Measurements from ENCODE around the gene PTGER1.
A peak's percentile ranks its signal among the peaks of the same experiment; 100 is the strongest.
"Not testable (repeated sequence)": the region's sequence is repeated elsewhere in the genome, so short reads cannot be mapped to it uniquely, and the experiment has no call there.

PTGER1 gene, protein sequence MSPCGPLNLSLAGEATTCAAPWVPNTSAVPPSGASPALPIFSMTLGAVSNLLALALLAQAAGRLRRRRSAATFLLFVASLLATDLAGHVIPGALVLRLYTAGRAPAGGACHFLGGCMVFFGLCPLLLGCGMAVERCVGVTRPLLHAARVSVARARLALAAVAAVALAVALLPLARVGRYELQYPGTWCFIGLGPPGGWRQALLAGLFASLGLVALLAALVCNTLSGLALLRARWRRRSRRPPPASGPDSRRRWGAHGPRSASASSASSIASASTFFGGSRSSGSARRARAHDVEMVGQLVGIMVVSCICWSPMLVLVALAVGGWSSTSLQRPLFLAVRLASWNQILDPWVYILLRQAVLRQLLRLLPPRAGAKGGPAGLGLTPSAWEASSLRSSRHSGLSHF

DNA sequence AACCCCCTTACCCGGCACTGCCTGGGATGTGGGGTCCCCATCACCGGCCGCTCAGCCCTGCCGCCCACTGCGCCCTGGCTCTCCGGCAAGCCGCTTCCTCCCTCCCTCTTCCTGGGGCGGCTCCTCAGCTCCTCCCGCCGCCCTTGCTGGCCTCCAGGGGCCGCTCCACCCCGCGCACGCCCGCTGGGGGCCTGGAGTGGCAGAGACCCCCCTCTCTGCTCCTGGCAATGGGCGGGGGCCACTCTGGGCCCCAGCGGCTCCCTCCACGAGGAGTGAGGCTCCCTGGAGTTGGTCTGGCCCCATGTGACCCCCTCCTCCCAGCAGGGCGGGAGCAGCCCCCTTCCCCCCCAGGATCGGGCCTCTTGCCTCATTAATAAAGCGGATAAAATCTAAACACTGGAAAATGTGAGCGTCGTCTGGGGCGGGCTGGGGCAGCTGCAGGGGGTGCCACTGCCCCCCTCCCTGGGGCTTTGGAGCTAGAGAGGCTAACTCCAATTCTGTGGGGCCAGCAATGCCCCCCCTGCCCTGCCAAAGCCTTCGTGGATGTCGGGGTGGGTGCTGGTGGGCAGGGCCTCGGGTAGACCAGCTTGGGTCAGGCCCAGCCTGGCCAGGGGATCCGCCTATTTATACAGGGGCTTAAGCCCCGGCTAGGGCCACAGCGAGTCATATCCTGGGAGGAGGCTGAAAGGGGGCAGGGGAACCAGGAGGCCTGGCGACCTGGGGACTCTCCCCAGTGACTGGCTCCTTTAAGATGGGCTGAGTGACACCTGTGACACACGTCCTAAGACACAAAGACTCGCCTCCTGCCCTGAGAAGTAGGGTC is at the start of gene PTGER1:
PTGER1 (minus strand) TSS at position 104 of the 823 bp plus-strand sequence. CDS start 1,034 bp downstream, outside the sequence.
- peak; percentile 62 for DNase-seq

DNA sequence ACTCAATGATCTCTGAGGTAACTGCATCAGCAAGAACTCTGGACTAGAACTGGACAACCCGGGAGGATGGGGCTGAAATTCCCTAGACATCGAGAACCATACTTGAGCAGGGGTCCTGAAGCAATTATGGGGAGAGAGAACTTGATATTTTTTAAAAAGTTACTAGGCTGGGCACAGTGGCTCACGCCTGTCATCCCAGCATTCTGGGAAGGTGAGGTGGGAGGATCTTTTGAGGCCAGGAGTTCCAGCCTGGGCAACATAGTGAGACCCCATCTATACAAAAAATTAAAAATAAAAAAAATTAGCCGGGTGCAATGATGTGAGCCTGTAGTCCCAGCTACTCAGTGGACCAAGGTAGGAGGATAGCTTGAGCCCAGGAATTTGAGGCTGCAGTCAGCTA is 45.4 kb upstream of the PTGER1 start:
- DNase-seq = no peak

DNA sequence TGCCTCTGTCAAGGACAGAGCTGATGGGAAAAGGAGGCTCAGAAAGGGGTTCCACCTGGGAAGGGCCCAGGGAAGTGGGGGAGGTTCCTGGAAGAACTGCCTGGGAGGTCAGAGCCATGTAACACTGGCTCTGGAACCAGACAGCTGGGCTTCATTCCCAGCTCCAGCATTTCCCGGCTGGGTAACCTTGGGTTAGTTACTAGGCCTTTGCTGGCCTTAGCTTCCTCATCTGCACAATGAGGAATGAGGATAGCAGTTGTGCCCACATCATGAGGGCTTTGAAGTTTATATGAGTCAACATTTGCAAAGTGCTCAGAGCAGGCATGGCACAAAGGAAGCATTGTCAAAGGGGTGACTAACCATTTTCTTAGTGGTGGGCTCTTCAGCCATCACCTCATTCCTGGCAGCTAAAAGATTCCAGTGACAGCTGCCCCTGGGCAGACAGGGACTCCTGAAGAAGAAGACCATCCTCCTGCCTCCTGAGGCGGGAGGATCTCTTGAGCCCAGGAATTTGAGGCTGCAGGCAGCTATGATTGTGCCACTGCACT is 44.8 kb upstream of the PTGER1 start:
- DNase-seq = no peak

DNA sequence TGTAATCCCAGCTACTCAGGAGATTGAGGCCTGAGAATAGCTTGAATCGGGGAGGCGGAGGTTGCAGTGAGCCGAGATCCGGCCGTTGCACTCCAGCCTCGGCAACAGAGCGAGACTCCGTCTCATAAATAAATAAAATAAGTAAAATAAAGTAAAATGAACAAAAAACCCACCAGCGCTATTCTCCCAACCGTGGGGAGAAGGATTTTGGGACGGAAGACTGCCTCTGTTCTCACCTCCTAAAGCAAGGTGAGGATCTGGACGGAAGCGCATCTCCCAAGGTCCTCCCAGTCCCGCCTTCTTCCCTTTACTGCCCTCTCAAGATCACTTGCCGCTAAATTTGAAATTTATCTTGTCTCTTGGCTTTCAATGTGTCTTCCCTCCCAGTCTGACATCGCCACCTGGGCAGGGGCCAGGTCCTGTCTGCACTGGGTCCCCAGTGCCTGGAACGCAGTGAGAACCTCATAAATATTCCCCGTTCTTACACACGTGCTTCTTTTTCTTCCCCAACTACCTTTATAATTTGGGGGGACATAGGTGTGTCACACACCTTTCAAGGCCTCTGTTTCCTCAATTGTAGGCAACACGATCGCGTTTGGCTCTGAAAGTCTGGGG is 44.2 kb upstream of the PTGER1 start:
- DNase-seq = no peak

DNA sequence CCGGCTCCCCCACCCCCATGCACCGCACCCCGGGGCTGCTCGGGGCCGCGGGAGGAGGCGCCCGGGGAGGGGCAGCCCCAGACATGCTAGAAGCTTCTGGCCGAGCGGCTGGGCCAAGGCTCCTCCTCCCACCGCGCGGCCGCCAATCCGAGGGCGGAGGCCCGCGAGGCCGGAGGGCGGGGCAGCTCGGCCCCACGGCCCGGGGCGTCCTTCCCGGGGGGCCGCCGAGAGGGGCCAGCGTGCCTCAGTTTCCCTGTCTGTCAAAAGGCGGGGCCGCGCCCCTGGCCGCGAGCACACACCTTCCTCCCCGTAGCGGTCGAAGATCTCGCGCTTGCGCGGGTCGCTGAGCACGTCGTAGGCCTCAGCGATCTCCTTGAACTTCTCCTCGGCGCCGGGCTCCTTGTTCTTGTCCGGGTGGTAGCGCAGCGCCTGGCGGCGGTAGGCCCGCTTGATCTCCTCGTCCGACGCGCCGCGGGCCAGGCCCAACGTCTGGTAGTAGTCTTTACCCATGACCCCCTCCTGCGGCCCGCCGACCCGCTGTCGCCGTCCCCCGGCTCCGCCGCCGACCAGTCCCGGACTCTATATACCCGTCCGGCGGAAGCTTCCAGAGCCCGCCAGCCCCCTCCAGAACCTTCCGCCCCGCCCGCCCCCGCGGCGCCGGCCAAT is 42.8 kb upstream of the PTGER1 start, which contains the start of gene DNAJB1:
DNAJB1 (minus strand) TSS at position 558 of the 666 bp plus-strand sequence; CDS start at position 510, 48 bp downstream.
- DNase-seq = peak; percentile 77

DNA sequence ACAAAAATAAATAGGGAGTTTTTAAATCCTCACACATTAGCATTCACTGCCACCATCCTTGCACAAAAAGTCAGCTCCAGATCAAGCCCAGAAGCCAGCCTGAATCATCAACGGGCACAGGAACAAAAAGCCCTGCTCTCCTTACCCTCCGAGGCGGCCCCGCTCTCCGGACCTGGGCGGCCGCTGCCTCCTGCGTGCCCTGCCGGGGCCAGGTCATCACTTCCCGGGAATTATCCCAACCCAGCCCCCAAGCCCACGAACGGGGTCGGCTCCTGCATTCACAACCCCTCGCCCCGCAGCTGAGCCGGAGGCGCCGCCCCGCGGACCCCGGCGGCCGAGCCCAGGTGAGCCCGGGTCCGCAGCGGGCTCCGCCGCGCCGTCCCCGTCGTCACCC is 42.3 kb upstream of the PTGER1 start:
- DNase-seq = no peak

DNA sequence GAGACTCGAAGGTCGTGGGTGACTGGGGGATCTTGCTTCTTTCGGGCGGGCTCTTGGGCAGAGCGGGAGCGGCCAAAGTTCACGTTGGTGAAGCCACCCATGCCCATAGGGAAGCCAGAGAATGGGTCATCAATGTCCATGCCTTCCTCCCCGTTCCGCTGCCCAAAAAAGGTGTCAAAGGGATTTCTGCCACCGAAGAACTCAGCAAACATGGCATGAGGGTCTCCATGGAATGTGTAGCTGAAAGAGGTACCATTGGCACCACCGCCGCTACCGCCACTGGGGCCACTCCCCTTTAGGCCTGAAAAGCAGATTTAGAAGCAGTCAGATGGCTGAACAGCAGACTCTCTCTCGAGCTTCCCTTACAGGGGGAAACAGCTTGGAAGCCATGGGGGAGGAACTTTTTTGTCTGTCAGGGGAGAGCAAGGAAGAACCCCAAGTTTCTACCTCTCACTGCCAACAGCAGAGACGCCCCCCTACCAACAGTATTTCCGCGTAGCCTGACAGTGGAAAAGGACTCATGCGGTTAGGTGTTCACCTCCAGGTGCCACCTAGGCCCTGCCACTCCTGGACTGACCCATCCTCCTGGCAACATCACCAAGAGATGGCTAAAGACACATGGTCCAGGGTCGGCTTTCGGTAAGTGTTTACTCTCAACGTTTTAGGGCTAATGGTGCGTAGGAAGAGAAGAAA is 41.7 kb upstream of the PTGER1 start:
- DNase-seq = no peak

DNA sequence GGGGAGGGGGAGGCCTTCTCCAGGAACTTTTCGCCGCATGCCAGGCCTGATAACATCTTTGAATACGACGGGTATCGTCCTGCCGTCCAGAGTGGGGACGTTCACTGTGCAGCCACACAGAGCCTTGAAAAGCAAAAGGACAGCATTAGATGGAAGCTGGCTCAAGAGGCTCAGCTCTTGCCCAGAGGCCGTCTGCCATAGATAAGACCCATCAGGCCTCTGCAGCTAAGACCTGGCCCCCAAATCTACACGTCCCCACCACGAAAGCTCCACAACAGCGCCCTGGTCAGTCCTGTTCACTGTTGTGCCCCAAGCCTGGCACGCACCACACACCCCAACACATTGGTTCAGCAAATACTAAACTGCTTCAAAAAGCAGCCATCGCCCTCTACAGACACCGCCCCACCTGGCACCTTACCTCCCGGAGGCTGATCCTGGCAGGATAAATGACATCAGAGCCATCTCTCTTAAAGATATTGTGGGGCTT is 40.9 kb upstream of the PTGER1 start:
- DNase-seq = no peak

DNA sequence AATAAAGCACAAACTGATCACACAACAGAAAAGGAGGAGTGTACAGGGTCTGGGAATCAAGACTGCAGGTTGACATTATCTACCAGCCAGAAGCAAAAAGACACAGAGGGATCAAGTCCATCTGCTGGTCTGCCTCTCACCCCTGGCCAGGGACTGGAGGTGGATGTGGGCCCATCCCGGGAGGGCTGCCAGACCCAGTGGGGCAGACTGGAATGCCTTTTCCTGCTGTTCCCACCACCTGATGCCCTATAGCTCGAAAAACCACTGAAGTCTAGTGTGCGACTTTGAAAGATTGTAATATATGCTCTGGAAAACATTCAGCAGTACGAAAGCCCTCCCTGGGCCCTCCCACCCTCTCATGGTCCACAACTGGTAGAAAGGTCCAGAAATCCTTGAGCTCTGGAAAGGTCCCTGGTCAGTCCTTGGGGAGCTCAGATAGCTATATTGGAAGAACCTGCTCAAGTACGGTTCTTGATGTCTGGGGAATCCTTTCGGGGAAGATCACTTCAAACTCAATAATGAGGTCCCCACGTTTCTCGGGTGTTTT is 40.4 kb upstream of the PTGER1 start:
- no peak for DNase-seq

DNA sequence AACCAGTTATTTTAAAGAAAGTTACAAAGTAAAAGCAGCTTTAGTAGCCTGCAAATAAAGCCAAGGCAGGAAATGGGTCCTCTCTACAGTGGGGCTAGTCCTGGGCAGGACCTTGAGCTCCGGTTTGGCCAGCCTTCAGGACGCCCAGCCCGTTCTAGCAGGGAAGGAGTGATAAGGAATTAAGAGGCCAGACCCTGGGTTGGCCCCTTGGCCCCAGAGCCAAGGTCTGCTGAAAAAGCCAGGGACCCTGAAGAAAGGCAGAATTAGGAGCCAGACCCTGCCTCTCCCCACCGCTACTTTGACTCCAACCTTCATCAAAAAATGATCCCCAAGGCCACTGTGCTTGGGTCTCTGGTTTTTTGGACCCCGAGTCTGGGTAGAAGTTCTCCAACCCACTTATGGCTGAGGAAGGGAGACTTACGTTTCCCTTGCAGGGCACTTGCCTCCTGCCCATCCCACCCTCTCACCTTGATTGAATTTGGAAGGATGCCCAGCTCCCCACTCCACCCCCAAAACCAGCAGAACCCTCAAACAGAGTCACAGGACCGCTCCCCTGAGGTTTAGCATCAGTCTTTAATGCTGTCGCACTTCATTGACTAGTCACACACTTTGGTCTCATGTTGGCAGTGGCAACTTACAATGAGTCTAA is 39.2 kb upstream of the PTGER1 start:
- DNase-seq = no peak

DNA sequence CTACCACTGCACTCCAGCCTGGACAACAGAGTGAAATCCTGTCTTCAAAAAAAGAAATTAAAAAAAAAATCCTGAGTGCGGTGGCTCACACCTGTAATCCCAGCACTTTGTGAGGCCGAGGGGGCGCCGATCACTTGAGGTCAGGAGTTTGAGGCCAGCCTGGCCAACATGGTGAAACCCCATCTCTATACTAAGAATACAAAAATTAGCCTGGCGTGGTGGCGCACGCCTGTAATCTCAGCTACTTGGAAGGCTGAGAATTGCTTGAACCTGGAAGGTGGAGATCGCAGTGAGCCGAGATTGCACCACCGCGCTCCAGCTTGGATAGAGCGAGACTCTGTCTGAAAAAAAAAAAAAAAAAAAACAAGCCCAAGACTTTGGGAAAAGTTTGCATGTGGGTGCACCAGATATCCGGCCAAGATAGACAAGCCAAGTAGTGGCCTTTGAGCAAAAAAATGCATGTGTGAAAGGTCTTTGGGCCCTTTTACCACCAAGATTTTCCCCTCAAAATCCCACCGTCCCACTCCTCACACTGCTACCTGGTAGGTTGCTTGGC is 37.3 kb upstream of the PTGER1 start:
- no peak for DNase-seq

DNA sequence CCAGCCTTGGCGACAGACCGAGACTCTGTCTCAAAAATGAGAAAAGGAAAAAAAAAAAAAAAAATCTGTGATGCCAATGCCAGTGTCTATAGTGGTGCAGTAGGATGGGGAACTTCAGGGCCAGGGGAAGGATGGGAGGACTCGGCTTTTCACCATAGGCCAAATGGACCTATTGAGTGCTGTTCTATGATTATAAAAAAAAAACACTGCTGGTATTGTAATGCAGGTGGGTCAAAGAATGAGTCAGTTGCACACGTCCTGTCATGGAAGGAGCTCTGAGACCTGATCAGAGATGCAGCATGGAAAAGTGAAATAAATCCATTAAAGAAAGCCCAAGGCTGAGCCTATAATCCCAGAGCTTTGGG is 36.1 kb upstream of the PTGER1 start:
- DNase-seq = no peak

DNA sequence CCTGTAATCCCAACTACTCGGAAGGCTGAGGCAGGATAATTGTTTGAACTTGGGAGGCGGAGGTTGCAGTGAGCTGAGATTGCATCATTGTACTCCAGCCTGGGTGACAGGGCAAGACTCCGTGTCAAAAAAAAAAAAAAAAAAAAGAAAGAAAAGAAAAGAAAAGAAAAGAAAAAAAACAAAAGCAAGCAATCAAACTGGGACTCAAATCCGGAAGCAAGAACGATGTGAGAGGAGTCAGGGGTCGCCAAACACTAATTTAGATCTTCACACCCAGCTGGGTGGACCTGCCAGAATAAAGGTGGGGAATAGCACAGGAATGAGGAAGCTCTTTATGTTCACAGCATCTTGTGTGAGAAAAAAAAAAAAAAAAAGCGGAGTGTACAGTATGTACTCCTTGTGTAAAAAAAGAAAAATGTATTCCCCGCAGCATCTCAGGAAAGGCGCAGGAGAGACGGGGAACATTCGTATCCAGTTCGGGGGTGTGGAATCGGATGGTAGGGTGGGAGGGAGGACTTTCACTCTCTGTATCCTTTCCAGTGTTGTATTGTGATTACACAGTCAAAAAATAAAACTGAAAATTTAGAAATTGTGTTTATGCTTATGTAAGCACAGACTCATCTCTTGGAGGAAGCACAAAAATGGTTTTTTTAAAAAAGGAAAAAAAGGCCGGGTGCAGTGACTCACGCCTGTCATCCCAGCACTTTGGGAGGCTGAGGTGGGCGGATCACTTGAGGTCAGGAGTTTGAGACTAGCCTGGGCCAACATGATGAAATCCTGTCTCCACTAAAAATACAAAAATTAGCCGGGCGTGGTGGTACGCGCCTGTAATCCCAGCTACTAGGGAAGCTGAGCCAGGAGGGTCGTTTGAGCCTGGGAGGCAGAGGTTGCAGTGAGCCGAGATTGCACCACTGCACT is 35.4 kb upstream of the PTGER1 start:
- DNase-seq = no peak

DNA sequence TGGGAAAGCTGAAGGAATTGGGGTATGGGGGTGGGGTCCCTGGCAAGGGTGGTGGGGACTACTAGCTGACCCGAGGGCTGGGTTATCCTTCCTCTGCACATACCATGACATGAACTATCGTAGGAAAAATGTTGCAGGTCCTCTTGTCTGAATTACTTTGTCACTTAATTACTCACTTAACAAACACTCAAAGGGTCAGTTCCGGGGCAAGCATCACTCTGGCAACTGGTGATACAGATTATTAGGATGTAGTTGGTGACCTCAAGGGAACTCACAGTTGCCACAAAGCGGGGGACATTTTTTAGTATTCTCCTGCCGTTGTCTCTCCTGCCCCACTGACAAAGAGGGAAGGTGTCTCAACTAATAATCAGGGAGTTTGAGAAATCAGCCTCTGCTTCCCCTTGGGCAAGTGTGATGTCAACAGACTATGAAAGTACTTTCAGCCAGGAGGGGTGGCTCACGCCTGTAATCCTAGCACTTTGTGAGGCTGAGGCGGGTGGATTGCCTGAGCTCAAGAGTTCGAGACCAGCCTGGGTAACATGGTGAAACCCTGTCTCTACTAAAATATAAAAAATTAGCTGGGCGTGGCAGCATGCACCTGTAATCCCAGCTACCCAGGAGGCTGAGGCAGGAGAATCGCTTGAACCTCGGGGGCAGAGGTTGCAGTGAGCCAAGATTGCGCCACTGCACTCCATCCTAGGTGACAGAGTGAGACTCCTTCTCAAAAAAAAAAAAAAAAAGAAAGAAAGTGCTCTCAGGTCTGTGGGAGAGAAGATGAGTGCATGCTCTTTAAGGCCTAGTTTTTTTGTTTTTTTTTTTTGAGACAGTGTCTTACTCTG is 32.8 kb upstream of the PTGER1 start:
- DNase-seq = no peak

DNA sequence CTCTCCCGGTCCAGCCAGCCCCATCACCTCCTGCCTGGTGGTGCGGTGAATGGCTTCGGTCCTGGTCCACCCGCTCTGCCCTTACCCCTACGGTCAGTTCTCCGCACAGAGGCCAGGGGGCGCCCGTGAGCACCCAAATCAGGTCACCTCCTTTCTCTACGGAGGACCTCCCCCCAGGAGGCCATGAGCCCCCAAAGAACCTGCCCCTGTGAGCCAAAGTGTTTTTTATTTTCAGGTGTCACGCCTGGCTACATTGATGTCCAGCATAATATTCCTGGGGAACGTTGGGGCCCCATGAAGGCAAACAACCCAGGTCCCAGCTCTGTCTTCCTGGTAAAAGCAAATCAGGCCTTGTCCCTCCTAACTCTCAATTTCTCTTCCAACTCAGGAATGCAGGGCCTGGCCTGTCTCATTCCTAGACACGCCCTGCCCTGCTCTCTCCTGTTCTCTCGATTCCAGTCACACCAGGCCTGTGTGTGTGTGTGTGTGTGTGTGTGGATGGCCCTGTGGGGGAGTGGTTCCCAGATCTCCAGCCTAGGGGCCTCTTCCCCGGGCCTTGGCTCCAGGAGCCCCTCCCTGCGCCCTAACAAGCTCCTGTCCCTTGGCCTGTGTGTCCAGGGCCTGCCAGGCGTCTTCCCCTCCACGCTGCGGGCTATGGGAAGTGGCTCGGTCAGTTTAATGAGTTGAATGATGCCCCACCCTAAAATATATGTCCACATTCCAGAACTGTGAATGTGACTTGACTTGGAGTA is 30.5 kb upstream of the PTGER1 start:
- DNase-seq = peak; percentile 89

DNA sequence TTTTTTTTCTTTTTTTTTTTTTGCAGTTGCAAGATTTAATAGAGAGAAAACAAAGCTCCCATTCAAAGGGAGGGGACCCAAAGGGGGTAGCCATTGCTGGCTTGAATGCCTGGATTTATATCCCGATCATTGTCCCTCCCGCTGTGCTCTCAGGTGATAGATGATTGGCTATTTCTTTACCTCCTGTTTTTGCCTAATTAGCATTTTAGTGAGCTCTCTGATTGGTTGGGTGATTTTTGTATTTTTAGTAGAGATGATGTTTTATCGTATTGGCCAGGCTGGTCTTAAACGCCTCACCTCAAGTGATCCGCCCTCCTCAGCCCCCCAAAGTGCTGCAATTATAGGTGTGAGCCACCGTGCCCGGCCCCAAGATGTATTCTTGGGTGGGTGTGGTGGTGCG is 29.4 kb upstream of the PTGER1 start:
- DNase-seq = not testable (repeated sequence)

DNA sequence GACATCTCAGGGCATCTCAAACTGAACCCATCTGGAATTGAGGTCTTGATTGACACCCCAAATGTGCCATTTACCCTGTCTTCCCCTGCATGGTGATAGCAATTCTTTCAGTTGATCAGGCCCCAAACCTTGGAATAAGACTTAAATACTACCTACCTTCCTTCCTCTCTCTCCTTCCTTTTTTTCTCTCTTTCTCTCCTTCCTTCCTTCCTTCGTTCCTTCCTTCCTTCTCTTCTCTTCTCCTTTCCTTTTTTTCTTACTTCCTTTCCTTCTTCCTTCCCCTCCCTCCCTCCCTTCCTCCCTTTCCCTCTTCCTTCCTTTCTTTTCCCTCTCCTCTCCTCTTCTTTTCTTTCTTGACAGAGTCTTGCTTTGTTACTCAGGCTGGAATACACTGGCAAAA is 28.1 kb upstream of the PTGER1 start:
- DNase-seq = no peak

All from stimulated activated CD8-positive, alpha-beta memory T cell treated with anti-CD3 and anti-CD28 coated beads, Interleukin-4, amount 100 ng/mL, for 48 hours (primary cell).